Adipose tissue (tissue), 3 donors: ENCODE results near the gene STAP1. TPM values are rescaled to one million over a fixed set of nuclear protein-coding genes. Genes with fewer than 3 reads are reported as not detected.
"Not testable (repeated sequence)": the region's sequence is repeated elsewhere in the genome, so short reads cannot be mapped to it uniquely, and the experiment has no call there.

ENCODE experiments used
- H3K27ac ChIP-seq: one replicate; pipeline ENCODE4 v1.5.1; 2013; ENCODE audit warnings: low read depth, low read length
- whole genome bisulfite sequencing, 3 donors: extraction: QIAGEN DNeasy Blood & Tissue Kit; methylation state at CpG; one replicate each; pipeline ENCODE4 v1.1.7; 2013; 5-methylcytosine and 5-hydroxymethylcytosine counted together
- polyA plus RNA-seq, 3 donors: library from polyadenylated mRNA; stranded (reverse); fragments of 200-250 nt; gene quantifications; one replicate each; pipeline ENCODE4 v1.2.3, GENCODE V29; 2013
- donor health status: healthy with polysubstance abuse.
- donor health status: Bipolar disorder and iron deficiency.
- donor health status: healthy.

STAP1 gene
- 1 to 10 TPM in 1 of 3 donors, under 1 TPM in 2; 0.12 to 1.3 (median 0.13) TPM for polyA plus RNA-seq

- no peak within 1 kb of the TSS for H3K27ac ChIP-seq
- WGBS, 3 donors, result 49 to 82% (median 59%) methylated on average over 4 of the region's 4 CpGs
Observed at GRCh38 chr4:67558493-67558892, at the start of gene STAP1. STAP1 (plus strand) TSS chr4:67558727; CDS start chr4:67558810, 83 bp downstream.

GRCh38 chr4:67512501-67512900 lies 46.0 kb upstream of the STAP1 start:
- H3K27ac ChIP-seq, result no peak overlapping the region
- 54 to 92% (median 58%) methylated on average over 3 of the region's 3 CpGs for WGBS, 3 donors

- H3K27ac ChIP-seq, result no peak overlapping the region
- WGBS, 3 donors, result 95 to 99% (median 97%) methylated on average over 5 of the region's 5 CpGs
Observed at GRCh38 chr4:67520141-67520540, 38.4 kb upstream of the STAP1 start.

- no peak overlapping the region for H3K27ac ChIP-seq
- WGBS, 3 donors, result 89 to 97% (median 91%) methylated on average over 1 of the region's 1 CpG
Observed at GRCh38 chr4:67521506-67521905, 37.0 kb upstream of the STAP1 start.

GRCh38 chr4:67522230-67522629 lies 36.3 kb upstream of the STAP1 start:
- H3K27ac ChIP-seq, result no peak overlapping the region
- 59 to 75% (median 70%) methylated on average over 2 of the region's 2 CpGs for WGBS, 3 donors

- WGBS, 3 donors, result 89 to 94% (median 91%) methylated on average over 10 of the region's 10 CpGs
- H3K27ac ChIP-seq, result no peak overlapping the region
Observed at GRCh38 chr4:67522851-67523671, 35.5 kb upstream of the STAP1 start.

- not testable (repeated sequence) for H3K27ac ChIP-seq
- 57 to 83% (median 75%) methylated on average over 3 of the region's 3 CpGs for WGBS, 3 donors
Observed at GRCh38 chr4:67524140-67524539, 34.4 kb upstream of the STAP1 start.

GRCh38 chr4:67531379-67531962 lies 27.1 kb upstream of the STAP1 start:
- no peak overlapping the region for H3K27ac ChIP-seq
- WGBS, 3 donors, result 57 to 93% (median 89%) methylated on average over 4 of the region's 4 CpGs

GRCh38 chr4:67532397-67532796 lies 26.1 kb upstream of the STAP1 start:
- not testable (repeated sequence) for H3K27ac ChIP-seq
- 89 to 97% (median 93%) methylated on average over 4 of the region's 4 CpGs for WGBS, 3 donors

- 97 to 100% (median 98%) methylated on average over 3 of the region's 3 CpGs for WGBS, 3 donors
- H3K27ac ChIP-seq, result no peak overlapping the region
Observed at GRCh38 chr4:67533112-67533511, 25.4 kb upstream of the STAP1 start.

- WGBS, 3 donors, result 83 to 89% (median 84%) methylated on average over 2 of the region's 2 CpGs
- H3K27ac ChIP-seq, result no peak overlapping the region
Observed at GRCh38 chr4:67535280-67535840, 23.2 kb upstream of the STAP1 start.

GRCh38 chr4:67539830-67540229 lies 18.7 kb upstream of the STAP1 start:
- WGBS, 3 donors, result 96 to 98% (median 97%) methylated on average over 1 of the region's 1 CpG
- H3K27ac ChIP-seq, result no peak overlapping the region

- WGBS, 3 donors, result 11 to 52% (median 41%) methylated on average over 1 of the region's 1 CpG
- no peak overlapping the region for H3K27ac ChIP-seq
Observed at GRCh38 chr4:67542076-67542475, 16.5 kb upstream of the STAP1 start.

- 0 to 1% (median 0%) methylated on average over 52 to 53 of the region's 53 CpGs for WGBS, 3 donors
- peak within 1 kb of the TSS; percentile 75 for H3K27ac ChIP-seq
Observed at GRCh38 chr4:67545199-67546003, 13.1 kb upstream of the STAP1 start, which contains the start of gene CENPC. CENPC (minus strand) TSS chr4:67545503; CDS start chr4:67545355, 148 bp downstream.

GRCh38 chr4:67546004-67546356 lies 12.5 kb upstream of the STAP1 start:
- no peak overlapping the region for H3K27ac ChIP-seq
- WGBS, 3 donors, result 37 to 46% (median 39%) methylated on average over 4 of the region's 4 CpGs

GRCh38 chr4:67546971-67547370 lies 11.6 kb upstream of the STAP1 start:
- 67% methylated on average over 4 of the region's 4 CpGs for WGBS, 3 donors

GRCh38 chr4:67549123-67549522 lies 9.4 kb upstream of the STAP1 start:
- 0 to 6% (median 3%) methylated on average over 1 of the region's 1 CpG for WGBS, 3 donors

More at GRCh38 chr4:67546971-67547370, 11.6 kb upstream of the STAP1 start:
- H3K27ac ChIP-seq, result no peak overlapping the region

GRCh38 chr4:67550451-67550850 lies 8.1 kb upstream of the STAP1 start:
- H3K27ac ChIP-seq, result no peak overlapping the region

More at GRCh38 chr4:67549123-67549522, 9.4 kb upstream of the STAP1 start:
- no peak overlapping the region for H3K27ac ChIP-seq

- 91 to 95% (median 95%) methylated on average over 3 of the region's 3 CpGs for WGBS, 3 donors
- H3K27ac ChIP-seq, result no peak overlapping the region
Observed at GRCh38 chr4:67550857-67551256, 7.7 kb upstream of the STAP1 start.
